HG03103 (cell line): ENCODE measurements around the gene PANX2.
A peak's percentile ranks its signal among the peaks of the same experiment; 100 is the strongest.
"Not testable (repeated sequence)": the region's sequence is repeated elsewhere in the genome, so short reads cannot be mapped to it uniquely, and the experiment has no call there.

Experiments
- ATAC-seq: cut with Tn5 transposase; IDR thresholded peaks from one replicate; pipeline ENCODE4 v1.9.1; 2021; ENCODE audit warnings: low read depth; ENCODE audit not compliant: unreplicated experiment

PANX2 gene

GRCh38 chr22:50194037-50194805, 23.7 kb downstream of the PANX2 start:
- no peak for ATAC-seq

- no peak for ATAC-seq
Measured at GRCh38 chr22:50196256-50196655, 25.7 kb downstream of the PANX2 start.

- ATAC-seq, result no peak
Measured at GRCh38 chr22:50197000-50197800, 26.7 kb downstream of the PANX2 start.

DNA sequence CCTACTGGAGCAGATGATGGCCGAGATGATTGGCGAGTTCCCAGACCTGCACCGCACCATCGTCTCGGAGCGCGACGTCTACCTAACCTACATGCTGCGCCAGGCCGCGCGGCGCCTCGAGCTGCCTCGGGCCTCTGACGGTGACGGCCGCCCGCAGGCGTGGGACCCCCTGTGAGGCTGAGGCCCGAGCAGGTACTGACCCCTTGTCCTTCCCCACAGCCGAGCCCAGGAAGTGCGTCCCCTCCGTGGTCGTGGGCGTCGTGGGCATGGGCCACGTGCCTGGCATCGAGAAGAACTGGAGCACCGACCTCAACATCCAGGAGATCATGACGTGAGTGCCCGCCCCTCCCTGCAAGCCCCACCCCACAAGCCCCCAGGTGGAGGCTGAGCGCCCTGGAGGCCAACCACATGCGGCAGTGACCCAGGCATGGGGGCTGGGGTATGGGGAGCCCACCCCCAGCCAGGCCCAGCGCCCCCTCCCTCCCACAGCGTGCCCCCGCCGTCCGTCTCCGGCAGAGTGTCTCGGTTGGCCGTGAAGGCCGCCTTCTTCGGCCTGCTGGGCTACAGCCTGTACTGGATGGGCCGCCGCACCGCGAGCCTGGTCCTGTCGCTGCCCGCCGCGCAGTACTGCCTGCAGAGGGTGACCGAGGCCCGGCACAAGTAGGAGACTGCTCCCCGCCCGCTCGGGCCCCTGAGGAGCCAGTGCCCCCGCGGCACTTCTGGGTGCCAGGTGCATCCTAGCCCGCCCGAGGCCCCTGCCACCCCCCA, 27.5 kb downstream of the PANX2 start:
- no peak for ATAC-seq

DNA sequence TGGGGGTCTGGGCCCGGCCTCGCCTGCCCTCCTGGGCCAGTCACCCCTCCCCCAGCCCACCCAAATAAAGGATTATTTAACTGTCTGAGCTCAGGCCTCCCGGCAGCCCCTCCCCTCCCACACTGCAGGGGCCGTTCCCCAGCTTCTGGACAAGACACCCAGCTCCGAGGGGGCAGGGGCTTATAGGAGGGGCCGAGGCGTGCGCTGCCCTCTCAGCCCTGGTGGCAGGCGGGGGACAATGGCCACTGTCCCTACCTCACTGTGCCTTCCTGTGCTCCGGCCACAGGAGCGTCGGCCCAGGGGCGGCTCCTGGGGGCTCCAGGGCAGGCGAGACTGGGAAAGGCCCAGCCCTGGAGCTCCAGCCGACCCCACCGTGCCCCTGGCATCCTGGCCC, 28.1 kb downstream of the PANX2 start:
- no peak for ATAC-seq

GRCh38 chr22:50199251-50199721, 28.8 kb downstream of the PANX2 start:
- no peak for ATAC-seq

- no peak for ATAC-seq
Measured at GRCh38 chr22:50199829-50200460, 29.4 kb downstream of the PANX2 start.

GRCh38 chr22:50200461-50201190, 30.1 kb downstream of the PANX2 start, which contains the start of gene SELENOO:
TSS of gene SELENOO (plus strand) at chr22:50201011. CDS start at chr22:50201037, 26 bp downstream.
- peak; percentile 54 for ATAC-seq

DNA sequence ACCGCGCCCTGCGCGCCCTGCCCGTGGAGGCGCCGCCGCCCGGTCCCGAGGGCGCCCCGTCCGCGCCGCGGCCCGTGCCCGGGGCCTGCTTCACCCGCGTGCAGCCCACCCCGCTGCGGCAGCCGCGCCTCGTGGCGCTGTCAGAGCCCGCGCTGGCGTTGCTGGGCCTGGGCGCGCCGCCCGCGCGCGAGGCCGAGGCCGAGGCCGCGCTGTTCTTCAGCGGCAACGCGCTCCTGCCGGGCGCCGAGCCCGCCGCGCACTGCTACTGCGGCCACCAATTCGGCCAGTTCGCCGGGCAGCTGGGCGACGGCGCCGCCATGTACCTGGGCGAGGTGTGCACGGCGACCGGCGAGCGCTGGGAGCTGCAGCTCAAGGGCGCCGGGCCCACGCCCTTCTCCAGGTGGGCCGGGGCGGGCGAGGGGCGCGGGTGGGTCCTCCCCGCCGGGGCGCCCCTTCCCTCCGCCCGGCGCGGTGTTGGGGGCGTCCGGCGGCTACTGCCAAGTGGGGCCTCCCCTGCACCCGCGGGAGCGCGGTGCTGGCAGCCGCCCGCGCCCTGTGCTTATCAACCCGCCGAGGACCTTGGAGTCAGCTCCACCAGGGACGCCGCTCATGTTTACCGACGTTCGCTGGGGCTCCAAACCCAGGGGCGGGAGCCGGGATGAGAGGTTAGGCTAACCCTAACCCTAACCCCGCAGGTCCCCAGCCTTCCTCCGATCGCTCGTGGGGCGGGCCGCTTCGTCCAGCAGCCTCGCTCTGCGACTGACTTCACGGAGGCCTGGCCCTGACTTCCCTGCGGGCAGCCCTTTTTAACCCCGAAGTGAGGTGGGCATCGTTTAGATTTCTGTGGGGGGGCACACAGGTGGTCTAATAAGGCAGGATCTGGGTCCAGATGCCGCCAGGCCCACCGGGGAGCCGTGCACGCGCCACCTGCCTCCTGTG, 30.9 kb downstream of the PANX2 start:
- peak; percentile 21 for ATAC-seq

DNA sequence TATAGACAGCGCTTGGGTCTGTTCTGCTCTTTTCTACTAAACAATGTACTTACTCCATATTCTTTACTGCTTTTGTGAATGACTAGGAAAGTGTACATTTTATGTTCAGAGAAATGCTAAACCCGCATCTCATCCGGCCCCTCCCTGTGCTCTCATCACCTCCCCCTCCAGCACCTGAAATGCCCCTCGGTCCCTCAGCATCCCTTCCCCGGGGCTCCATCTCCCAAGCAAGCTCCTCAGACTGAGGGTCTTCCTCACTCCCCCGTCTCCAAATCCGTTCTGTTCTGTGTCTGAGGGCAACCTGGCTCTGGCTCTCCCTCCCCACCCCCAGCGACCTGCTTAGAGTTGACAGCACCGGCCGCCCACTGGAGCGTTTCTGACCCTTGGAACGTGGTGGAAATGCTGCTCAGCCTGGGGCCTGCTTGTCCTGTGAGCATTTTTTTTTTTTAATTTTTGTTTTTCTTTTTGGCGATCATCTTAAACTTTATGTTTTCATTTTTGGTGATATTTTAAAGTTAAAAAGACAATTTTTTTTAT, 31.7 kb downstream of the PANX2 start:
- ATAC-seq, result no peak

DNA sequence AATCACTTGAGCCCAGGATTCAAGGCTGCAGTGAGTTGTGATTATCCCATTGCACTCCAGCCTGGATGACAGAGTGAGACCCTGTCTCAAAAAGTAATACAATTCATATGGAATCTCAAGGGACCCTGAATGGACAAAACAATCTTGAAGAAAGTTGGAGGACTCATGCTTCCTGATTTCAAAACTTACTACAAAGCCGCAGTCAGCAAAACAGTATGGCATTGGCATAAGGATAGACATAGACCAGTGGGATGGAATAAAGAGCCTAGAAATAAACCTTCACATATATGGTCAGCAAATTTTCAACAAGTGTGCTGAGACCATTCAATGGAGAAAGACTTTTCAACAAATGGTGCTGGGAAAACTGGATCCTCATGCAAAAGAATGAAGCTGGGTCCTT, 32.8 kb downstream of the PANX2 start:
- ATAC-seq, result no peak

GRCh38 chr22:50204571-50204970, 34.0 kb downstream of the PANX2 start:
- ATAC-seq, result no peak

GRCh38 chr22:50204998-50205397, 34.5 kb downstream of the PANX2 start:
- ATAC-seq, result not testable (repeated sequence)

DNA sequence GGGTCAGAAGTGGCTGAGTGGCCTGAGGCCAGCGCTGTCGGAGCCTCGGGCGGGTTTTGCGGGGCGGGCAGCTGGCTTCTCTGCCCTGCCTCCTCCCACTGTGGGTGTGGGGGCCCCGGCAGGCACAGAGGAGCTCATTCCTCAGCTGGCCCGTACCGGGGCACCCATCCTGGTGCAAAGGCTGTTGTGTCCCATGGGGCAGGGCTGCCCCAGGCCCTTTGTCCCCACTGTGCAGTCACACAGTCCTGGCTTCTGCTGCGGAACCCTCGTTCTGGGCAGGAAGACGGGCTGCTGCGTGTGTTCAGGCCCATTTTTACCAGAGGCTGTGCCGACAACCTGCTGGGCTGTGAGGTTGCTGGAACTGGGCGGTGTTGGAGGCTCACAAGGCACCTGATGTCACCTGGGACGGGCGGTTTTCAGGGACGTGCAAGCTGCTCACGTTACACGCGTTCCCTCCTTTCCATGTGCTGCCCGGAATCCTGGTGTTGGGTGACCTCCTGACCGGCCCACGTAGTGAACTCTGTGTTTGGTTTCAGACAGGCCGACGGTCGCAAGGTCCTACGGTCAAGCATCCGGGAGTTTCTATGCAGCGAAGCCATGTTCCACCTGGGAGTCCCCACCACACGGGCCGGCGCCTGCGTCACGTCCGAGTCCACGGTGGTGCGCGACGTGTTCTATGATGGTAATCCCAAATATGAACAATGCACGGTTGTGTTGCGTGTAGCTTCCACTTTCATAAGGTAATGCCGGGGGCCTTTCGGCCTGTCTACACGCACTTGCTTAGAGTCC, 35.4 kb downstream of the PANX2 start:
- no peak for ATAC-seq

DNA sequence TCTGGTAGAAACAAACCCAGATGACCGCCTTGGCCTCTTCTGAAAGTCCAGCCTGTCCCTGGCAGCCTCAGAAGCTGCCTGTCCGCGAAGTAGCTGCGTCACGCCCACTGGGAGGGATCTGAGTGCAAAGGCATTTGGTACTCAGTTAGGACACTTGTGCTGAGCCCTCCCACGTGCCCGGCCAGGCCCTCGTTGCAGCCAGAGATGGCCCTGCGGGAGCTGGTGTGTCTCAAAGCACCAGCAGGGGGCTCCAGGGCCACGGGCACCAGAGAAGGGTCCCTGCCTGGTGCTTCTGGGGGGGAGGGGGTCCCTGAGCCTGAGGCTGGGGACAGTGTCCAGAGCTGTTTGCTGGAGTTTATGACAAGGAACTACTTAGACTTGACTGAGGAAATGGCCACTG, 36.1 kb downstream of the PANX2 start:
- no peak for ATAC-seq

DNA sequence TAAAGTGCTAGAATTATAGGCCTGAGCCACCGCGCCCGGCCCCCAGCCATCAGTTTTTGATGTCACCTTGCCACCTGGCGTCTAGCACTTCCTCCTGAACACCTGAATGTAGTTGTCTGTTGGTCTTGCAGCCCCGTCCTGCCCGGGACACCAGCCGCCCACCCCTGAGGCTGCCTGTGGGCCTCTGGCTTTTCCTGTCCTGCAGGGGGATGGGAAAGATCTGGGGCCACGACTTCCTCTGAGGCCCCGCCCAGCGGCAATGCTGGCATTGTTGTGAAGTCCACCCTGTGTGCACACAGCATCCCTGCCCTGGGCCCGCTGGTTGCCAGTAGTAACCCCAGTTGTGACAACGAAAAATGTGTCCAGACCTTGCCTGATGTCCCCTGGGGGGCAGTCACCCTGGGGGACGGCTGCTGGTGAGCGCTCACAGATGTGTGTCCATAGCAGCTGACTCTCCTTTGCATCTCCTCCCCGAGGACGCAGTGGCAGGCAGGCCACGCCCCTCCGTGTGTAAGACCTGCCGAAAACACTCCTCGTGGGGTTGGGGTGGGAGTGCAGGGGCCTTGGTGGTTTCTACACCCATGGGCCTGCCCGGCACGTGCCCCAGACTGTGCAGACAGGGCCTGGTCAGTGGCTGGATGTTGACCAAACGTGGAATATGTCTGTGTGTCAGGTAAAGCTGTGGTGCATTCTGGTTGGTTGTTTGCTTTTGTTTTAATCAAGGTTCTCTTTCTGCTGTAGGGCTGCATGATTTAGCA, 37.0 kb downstream of the PANX2 start:
- no peak for ATAC-seq

GRCh38 chr22:50208430-50208938, 38.0 kb downstream of the PANX2 start:
- no peak for ATAC-seq
